ENCODE data around the gene SSH2.
"Not testable (repeated sequence)": the region's sequence is repeated elsewhere in the genome, so short reads cannot be mapped to it uniquely, and the experiment has no call there.

SSH2 gene

GRCh38 chr17:29833801-29834200, 96.2 kb downstream of the SSH2 start:
- DNase-seq: no peak

- no peak for DNase-seq
These were observed 101.2 kb downstream of the SSH2 start for GRCh38 chr17:29828676-29829284.

- no peak for DNase-seq
These were observed 102.8 kb downstream of the SSH2 start for GRCh38 chr17:29827179-29827578.

GRCh38 chr17:29826114-29826692, 103.8 kb downstream of the SSH2 start:
- DNase-seq: no peak

GRCh38 chr17:29825604-29826003, 104.4 kb downstream of the SSH2 start:
- no peak for DNase-seq

- no peak for DNase-seq
These were observed 108.1 kb downstream of the SSH2 start for GRCh38 chr17:29821897-29822296.

GRCh38 chr17:29820425-29820824, 109.6 kb downstream of the SSH2 start:
- no peak for DNase-seq

- DNase-seq: peak; percentile 80
These were observed 122.3 kb downstream of the SSH2 start for GRCh38 chr17:29807520-29808361.

- DNase-seq: no peak
These were observed 127.8 kb downstream of the SSH2 start for GRCh38 chr17:29802246-29802645.

- DNase-seq: no peak
These were observed 129.6 kb downstream of the SSH2 start for GRCh38 chr17:29800457-29800856.

GRCh38 chr17:29796652-29797051, 133.4 kb downstream of the SSH2 start:
- DNase-seq: no peak

GRCh38 chr17:29793501-29793900, 136.5 kb downstream of the SSH2 start:
- no peak for DNase-seq

GRCh38 chr17:29791336-29792080, 138.5 kb downstream of the SSH2 start:
- DNase-seq: no peak

GRCh38 chr17:29789196-29790170, 140.5 kb downstream of the SSH2 start:
- no peak for DNase-seq

GRCh38 chr17:29787995-29788394, 142.0 kb downstream of the SSH2 start:
- no peak for DNase-seq

GRCh38 chr17:29782917-29783316, 147.1 kb downstream of the SSH2 start:
- DNase-seq: no peak

- DNase-seq: not testable (repeated sequence)
These were observed 150.2 kb downstream of the SSH2 start for GRCh38 chr17:29779812-29780190.

GRCh38 chr17:29778956-29779811, 150.8 kb downstream of the SSH2 start:
- peak; percentile 89 for DNase-seq

- no peak for DNase-seq
These were observed 152.4 kb downstream of the SSH2 start for GRCh38 chr17:29777663-29778062.

- no peak for DNase-seq
These were observed 154.0 kb downstream of the SSH2 start for GRCh38 chr17:29776026-29776425.

GRCh38 chr17:29772981-29773380, 157.0 kb downstream of the SSH2 start:
- no peak for DNase-seq

All from CD4-positive, alpha-beta T cell treated with Interleukin-6 for 4 hours (primary cell).